ENCODE results near the gene WSB2. TPM values are rescaled to one million over a fixed set of nuclear protein-coding genes. Genes with fewer than 3 reads are reported as not detected.

WSB2 gene
- total and polyA plus RNA-seq, 2 experiments from 2014 or later, result 31.7 to 38.0 TPM

DNA sequence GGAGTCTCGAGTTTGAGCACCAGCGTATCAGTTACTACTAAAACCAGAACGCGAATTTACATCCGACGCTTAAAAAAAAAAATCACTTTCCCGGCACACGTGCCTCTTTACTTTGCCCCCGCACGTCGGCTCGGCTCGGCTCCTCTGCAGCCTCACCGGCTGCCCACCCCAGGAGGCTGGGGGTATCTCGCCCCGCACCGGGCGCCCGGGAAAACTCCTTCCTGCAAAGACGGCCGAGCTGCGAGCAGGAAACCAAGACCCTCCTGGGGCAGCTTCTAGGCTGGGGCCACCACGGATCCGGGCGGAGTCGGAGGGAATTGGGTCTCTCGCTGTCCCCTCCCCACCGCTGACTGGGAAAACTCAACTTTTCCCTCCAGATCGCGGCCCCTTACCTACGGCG, 42.2 kb upstream of the WSB2 start:
- TF ChIP-seq, protein P1, sequence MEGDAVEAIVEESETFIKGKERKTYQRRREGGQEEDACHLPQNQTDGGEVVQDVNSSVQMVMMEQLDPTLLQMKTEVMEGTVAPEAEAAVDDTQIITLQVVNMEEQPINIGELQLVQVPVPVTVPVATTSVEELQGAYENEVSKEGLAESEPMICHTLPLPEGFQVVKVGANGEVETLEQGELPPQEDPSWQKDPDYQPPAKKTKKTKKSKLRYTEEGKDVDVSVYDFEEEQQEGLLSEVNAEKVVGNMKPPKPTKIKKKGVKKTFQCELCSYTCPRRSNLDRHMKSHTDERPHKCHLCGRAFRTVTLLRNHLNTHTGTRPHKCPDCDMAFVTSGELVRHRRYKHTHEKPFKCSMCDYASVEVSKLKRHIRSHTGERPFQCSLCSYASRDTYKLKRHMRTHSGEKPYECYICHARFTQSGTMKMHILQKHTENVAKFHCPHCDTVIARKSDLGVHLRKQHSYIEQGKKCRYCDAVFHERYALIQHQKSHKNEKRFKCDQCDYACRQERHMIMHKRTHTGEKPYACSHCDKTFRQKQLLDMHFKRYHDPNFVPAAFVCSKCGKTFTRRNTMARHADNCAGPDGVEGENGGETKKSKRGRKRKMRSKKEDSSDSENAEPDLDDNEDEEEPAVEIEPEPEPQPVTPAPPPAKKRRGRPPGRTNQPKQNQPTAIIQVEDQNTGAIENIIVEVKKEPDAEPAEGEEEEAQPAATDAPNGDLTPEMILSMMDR (IDR thresholded peaks at IDR 0.05; ENCODE audit: low read depth, low read length), result no peak
- peak overlapping the region; percentile 66 for H3K4me3 ChIP-seq
- DNase-seq (ENCODE audit: low read depth in 1 of 2, low spot score in 1 of 2), result peak; percentile 16 to 38
- H3K27ac ChIP-seq, result no peak overlapping the region
- H3K27me3 ChIP-seq, result no peaks in the 10 kb centered on the region
- H3K9me3 ChIP-seq (ENCODE audit: low read depth), result no peaks in the 10 kb centered on the region
- H3K36me3 ChIP-seq, result no peaks in the 10 kb centered on the region
- H3K4me1 ChIP-seq (ENCODE audit: low read depth), result peaks cover 5% of the 10 kb centered on the region

DNA sequence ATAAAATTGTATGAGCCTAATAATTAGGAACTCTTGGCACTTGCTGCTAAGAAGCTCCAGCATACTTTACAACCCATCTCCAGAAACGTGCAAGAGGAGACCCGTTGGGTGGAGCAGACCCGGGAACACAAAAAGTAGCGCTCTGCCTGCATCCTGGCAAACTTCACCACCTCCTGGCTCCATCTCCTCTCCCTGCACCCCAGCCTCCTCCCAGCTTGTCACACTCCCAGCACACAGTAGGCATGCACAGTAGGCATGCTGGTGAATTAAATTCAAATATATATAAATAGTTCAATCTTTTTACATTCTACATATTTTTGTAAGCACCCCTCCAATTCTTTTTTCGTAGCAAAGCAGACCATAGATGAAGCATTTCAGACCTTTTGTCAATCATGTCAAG, 41.6 kb upstream of the WSB2 start:
- DNase-seq (ENCODE audit: low read depth in 1 of 2, low spot score in 1 of 2), result no peak
- peaks cover 5% of the 10 kb centered on the region for H3K4me1 ChIP-seq (ENCODE audit: low read depth)
- H3K27ac ChIP-seq, result no peak overlapping the region
- H3K9me3 ChIP-seq (ENCODE audit: low read depth), result no peaks in the 10 kb centered on the region
- no peaks in the 10 kb centered on the region for H3K27me3 ChIP-seq
- peak overlapping the region; percentile 66 for H3K4me3 ChIP-seq
- TF ChIP-seq, protein P1 (IDR thresholded peaks at IDR 0.05; ENCODE audit: low read depth, low read length), result no peak
- H3K36me3 ChIP-seq, result no peaks in the 10 kb centered on the region

DNA sequence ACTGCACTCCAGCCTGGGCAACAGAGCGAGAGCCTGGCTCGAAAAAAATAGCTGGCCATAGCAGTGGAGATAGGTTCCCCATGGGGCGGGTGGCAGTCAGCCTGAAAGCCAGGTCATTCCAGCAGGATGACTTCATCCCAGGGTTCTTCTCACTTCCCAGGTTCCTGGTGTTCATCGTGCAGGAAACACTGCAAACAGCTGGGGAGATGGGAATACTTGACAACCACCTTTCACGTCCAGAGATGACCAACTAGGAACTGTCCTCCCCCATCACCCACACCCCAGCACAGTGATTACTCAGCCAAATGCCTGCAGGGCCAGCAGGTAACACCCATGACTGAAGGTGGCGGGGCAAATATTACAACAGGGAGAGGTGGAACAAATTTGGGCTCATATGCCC, 41.1 kb upstream of the WSB2 start:
- Histone ChIP-seq H3K4me3 (no peak overlapping the region), H3K9me3 (ENCODE audit: low read depth) (no peaks in the 10 kb centered on the region), H3K27me3 (no peaks in the 10 kb centered on the region), H3K36me3 (no peaks in the 10 kb centered on the region), H3K4me1 (ENCODE audit: low read depth) (peaks cover 5% of the 10 kb centered on the region), H3K27ac (no peak overlapping the region)
- no peak for DNase-seq (ENCODE audit: low read depth in 1 of 2, low spot score in 1 of 2)
- TF ChIP-seq, protein P1 (IDR thresholded peaks at IDR 0.05; ENCODE audit: low read depth, low read length), result no peak

DNA sequence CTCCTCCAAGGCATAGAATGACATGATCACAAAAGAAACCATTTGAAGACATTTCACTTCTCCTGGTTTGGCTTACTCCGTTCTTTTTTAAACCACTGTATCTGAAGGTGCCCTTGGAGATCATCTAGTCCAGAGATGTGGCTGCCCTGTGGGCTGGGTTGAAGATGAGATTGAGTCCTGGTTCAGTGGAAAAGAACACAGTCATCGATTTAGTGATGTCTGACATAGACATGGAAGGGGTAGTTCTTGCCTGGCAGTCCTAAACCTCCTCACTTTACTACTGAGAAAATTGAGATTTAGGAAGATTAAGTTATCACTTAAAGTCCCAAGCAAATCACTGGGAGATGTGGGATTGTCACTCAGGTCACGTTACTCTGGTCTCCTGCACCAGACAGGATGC, 40.1 kb upstream of the WSB2 start:
- Histone ChIP-seq H3K9me3 (ENCODE audit: low read depth) (no peaks in the 10 kb centered on the region), H3K36me3 (no peaks in the 10 kb centered on the region), H3K4me1 (ENCODE audit: low read depth) (peaks cover 5% of the 10 kb centered on the region), H3K27me3 (no peaks in the 10 kb centered on the region), H3K27ac (no peak overlapping the region), H3K4me3 (no peak overlapping the region)
- TF ChIP-seq, protein P1 (IDR thresholded peaks at IDR 0.05; ENCODE audit: low read depth, low read length), result no peak
- DNase-seq (ENCODE audit: low read depth in 1 of 2, low spot score in 1 of 2), result no peak

DNA sequence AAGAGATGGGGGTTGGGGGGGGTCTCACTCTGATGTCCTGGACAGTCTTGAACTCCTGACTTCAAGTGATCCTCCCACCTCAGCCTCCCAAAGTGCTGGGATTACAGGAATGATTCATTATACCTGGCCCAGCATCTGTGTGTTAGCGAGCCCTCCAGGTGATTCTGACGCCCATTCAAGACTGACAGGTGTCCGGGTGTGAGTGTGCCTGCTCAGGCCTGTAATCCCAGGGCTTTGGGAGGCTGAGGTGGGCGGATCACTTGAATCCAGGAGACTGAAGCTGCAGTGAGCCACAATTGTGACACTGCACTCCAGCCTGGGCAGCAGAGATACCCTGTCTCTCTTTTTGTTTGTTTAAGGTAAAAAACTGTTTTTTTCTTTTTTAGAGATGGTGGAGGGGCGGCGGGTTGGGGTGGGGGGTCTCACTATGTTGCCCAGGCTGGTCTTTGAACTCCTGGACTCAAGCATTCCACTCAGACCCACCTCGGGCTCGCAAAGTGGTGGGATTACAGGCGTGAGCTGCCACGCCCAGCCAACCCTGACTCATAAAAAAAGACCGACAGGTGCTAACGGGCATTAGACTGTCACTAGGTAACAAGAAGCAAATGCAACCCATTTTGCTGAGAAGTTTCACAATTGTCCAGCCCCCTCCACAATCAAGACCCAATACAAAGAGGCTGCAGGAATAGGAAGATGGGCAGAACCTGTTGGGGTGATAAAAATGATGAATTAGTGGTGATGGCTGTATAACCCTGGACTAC, 38.1 kb upstream of the WSB2 start:
- H3K4me3 ChIP-seq, result no peak overlapping the region
- H3K9me3 ChIP-seq (ENCODE audit: low read depth), result no peaks in the 10 kb centered on the region
- peaks cover 5% of the 10 kb centered on the region for H3K4me1 ChIP-seq (ENCODE audit: low read depth)
- no peaks in the 10 kb centered on the region for H3K36me3 ChIP-seq
- no peak for DNase-seq (ENCODE audit: low read depth in 1 of 2, low spot score in 1 of 2)
- TF ChIP-seq, protein P1 (IDR thresholded peaks at IDR 0.05; ENCODE audit: low read depth, low read length), result no peak
- H3K27me3 ChIP-seq, result no peaks in the 10 kb centered on the region
- H3K27ac ChIP-seq, result no peak overlapping the region
